Mucosa of stomach (tissue), 1 donor: ENCODE results near the gene ENO2.

Source experiments
- H3K27me3 ChIP-seq: one replicate; pipeline ENCODE4 v1.7.0; 2013; ENCODE audit warnings: mild to moderate bottlenecking, low read length; ENCODE audit not compliant: control insufficient read depth, insufficient read depth
- H3K36me3 ChIP-seq: one replicate; pipeline ENCODE4 v1.7.0; 2013; ENCODE audit warnings: low read length; ENCODE audit not compliant: control insufficient read depth, insufficient read depth
- H3K4me1 ChIP-seq: one replicate; pipeline ENCODE4 v1.7.0; 2013; ENCODE audit warnings: mild to moderate bottlenecking, low read length; ENCODE audit not compliant: control insufficient read depth, insufficient read depth
- H3K4me3 ChIP-seq: one replicate; pipeline ENCODE4 v1.7.0; 2013; ENCODE audit warnings: low read length
- H3K9ac ChIP-seq: one replicate; pipeline ENCODE4 v1.7.0; 2013; ENCODE audit warnings: mild to moderate bottlenecking, low read length, moderate library complexity
- H3K9me3 ChIP-seq: one replicate; pipeline ENCODE4 v1.7.0; 2013; ENCODE audit warnings: mild to moderate bottlenecking, low read length, moderate library complexity; ENCODE audit not compliant: control insufficient read depth
- donor health status: Pancreatic carcinoma.

Gene ENO2

DNA sequence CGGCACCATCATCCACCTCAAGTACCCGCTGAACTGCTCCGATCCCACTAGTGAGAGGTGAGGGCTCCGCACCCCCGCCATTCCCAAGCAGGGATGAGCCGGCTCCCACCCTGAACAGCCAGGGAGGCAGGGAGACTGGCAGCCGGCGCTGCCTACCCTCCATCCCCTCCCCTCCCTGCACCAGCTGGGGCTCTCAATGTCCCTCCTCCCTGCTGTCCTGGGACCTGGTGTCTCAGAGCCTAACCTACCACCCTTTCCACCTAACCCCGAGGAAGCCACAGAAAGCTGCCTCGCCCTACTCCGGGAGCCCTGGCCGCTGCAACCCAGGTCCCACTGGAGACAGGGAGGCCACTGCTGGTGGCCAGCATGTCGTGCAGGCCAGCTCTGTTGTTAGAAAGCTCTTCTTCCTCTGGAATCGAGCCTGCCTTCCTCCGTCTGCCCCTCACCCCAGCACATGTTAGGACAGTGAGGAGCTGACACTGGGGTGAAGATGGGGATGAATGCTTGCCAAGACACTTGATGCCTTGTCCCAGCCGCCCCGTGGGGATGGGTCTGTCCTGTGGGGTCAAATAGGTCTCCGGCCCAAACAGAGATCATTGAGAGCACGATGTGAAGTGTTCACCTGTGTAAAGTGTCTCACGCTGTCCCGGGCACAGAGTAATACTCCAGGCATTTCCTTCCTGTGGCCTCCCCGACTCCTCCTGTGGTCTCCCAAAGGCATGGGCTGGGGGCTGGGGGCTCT is 37.9 kb downstream of the ENO2 start:
- H3K9ac ChIP-seq, result peak overlapping the region; percentile 53

DNA sequence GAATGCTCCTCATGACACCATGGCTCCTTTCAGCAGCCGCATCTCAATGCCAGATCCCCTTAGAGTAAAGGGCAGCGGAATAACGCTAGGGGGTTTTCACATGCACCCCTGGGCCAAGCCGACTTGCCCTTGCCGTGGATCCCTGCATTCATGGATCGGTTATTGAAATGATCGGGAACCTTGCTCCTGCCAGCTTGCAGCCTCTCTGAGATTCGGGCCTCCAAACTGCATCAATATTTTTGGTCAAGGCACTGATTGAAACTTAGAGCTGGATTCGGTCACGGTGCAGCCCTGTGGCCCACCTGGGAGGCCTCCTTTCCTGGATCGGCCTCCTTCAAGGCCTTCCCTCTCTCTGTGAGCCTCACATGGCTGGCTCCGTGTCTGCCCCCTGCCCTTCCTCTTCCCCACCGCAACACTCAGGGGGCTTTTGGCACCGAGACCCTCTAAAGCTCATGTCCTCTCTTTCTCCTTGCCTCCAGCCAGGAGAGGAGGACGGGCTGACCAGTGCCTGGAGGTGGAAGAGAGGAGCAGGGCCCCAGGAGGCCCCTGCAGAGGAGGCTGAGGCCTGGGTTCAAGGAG is 38.6 kb downstream of the ENO2 start:
- no peaks in the 10 kb centered on the region for H3K4me1 ChIP-seq
- no peaks in the 10 kb centered on the region for H3K9me3 ChIP-seq
- peak overlapping the region; percentile 19 for H3K4me3 ChIP-seq
- peak overlapping the region; percentile 34 for H3K9ac ChIP-seq
- no peaks in the 10 kb centered on the region for H3K27me3 ChIP-seq
- peaks cover 5% of the 10 kb centered on the region for H3K36me3 ChIP-seq

More for the DNA sequence above, 37.9 kb downstream of the ENO2 start:
- Histone ChIP-seq H3K4me1 (peaks cover 1% of the 10 kb centered on the region), H3K4me3 (peak overlapping the region; percentile 19), H3K27me3 (no peaks in the 10 kb centered on the region), H3K9me3 (no peaks in the 10 kb centered on the region), H3K36me3 (peaks cover 5% of the 10 kb centered on the region)

GRCh38 chr12:6953442-6954315 is 39.3 kb downstream of the ENO2 start:
- Histone ChIP-seq H3K4me3 (no peak overlapping the region), H3K9me3 (no peaks in the 10 kb centered on the region), H3K36me3 (peaks cover 5% of the 10 kb centered on the region), H3K9ac (peak overlapping the region; percentile 34), H3K27me3 (no peaks in the 10 kb centered on the region), H3K4me1 (no peaks in the 10 kb centered on the region)

GRCh38 chr12:6954316-6955107 is 40.1 kb downstream of the ENO2 start:
- H3K9ac ChIP-seq, result no peak overlapping the region
- H3K4me3 ChIP-seq, result no peak overlapping the region
- H3K36me3 ChIP-seq, result peaks cover 5% of the 10 kb centered on the region
- H3K4me1 ChIP-seq, result no peaks in the 10 kb centered on the region
- no peaks in the 10 kb centered on the region for H3K27me3 ChIP-seq
- H3K9me3 ChIP-seq, result no peaks in the 10 kb centered on the region

- Histone ChIP-seq H3K9me3 (no peaks in the 10 kb centered on the region), H3K36me3 (peaks cover 5% of the 10 kb centered on the region), H3K4me3 (no peak overlapping the region), H3K9ac (no peak overlapping the region), H3K27me3 (no peaks in the 10 kb centered on the region), H3K4me1 (peaks cover 3% of the 10 kb centered on the region)
These were observed 41.0 kb downstream of the ENO2 start for GRCh38 chr12:6955108-6956020.

DNA sequence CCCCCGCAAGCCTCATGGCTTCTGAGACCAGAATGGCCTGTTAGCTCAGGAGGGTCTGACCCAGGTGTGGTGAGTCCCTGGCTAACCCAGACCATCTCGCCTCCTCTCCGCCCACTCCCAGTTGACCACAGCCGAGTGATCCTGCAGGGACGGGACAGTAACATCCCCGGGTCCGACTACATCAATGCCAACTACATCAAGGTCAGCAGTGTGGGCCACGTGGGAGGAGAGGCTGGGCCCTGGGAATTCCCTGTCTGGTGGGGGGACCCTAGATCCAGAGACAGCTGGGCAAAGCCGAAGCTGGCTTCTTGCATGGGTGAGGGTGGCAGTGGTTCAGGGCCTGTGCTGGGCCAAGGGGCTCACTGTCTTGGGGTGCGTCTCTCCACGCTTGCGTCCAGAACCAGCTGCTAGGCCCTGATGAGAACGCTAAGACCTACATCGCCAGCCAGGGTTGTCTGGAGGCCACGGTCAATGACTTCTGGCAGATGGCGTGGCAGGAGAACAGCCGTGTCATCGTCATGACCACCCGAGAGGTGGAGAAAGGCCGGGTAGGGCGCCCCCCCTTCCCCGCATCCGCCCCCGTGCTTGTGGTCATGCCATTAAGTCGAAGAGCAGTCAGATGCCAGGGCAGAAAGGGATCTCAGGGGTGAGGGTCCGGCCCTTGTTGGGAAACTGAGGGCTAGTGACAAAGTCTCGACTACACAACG is 41.8 kb downstream of the ENO2 start:
- no peak overlapping the region for H3K9ac ChIP-seq
- no peaks in the 10 kb centered on the region for H3K9me3 ChIP-seq
- H3K36me3 ChIP-seq, result peaks cover 5% of the 10 kb centered on the region
- no peaks in the 10 kb centered on the region for H3K27me3 ChIP-seq
- H3K4me1 ChIP-seq, result peaks cover 11% of the 10 kb centered on the region
- no peak overlapping the region for H3K4me3 ChIP-seq

DNA sequence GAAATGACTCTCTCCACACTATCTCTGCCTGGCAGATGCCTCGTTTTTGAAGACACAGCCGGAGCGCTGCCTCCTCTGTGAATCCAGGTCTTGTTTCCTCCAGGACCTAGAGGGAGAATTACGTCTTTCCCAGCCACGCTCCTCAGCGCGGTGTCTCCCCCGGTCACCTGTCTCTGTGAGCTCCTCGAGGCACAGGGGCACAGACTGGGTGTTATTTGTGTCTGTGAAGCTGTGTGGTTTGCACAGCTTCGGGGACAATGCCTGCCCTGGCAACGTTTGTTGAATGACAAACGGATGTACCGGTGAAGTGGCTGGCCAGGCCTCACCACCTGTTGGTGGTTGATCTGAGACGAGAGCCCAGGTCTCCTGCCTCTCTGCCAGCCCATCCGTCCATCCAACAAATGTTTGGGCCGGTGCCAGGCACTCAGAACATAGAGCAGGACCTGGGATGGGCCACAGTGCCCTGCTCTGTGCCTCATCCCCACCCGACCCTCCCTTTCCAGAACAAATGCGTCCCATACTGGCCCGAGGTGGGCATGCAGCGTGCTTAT is 42.8 kb downstream of the ENO2 start:
- Histone ChIP-seq H3K4me3 (no peak overlapping the region), H3K4me1 (peaks cover 22% of the 10 kb centered on the region), H3K36me3 (peaks cover 5% of the 10 kb centered on the region), H3K27me3 (no peaks in the 10 kb centered on the region), H3K9ac (no peak overlapping the region), H3K9me3 (no peaks in the 10 kb centered on the region)

- Histone ChIP-seq H3K4me3 (no peak overlapping the region), H3K9ac (no peak overlapping the region), H3K36me3 (peaks cover 5% of the 10 kb centered on the region), H3K9me3 (no peaks in the 10 kb centered on the region), H3K27me3 (no peaks in the 10 kb centered on the region), H3K4me1 (peaks cover 23% of the 10 kb centered on the region)
These were observed 43.6 kb downstream of the ENO2 start for GRCh38 chr12:6957741-6958608.

- Histone ChIP-seq H3K36me3 (peaks cover 5% of the 10 kb centered on the region), H3K9me3 (no peaks in the 10 kb centered on the region), H3K9ac (no peak overlapping the region), H3K4me1 (peaks cover 23% of the 10 kb centered on the region), H3K27me3 (no peaks in the 10 kb centered on the region), H3K4me3 (no peak overlapping the region)
These were observed 44.3 kb downstream of the ENO2 start for GRCh38 chr12:6958609-6959057.
